HG03432 (cell line): ENCODE data around the gene GTF3C5.
"Not testable (repeated sequence)": the region's sequence is repeated elsewhere in the genome, so short reads cannot be mapped to it uniquely, and the experiment has no call there.

Source experiments
- ATAC-seq: cut with Tn5 transposase; IDR thresholded peaks from one replicate; pipeline ENCODE4 v1.9.1; 2021; ENCODE audit warnings: mild to moderate bottlenecking, moderate library complexity; ENCODE audit not compliant: unreplicated experiment

The GTF3C5 gene

GRCh38 chr9:133066181-133066983 lies 35.6 kb downstream of the GTF3C5 start:
- no peak for ATAC-seq

DNA sequence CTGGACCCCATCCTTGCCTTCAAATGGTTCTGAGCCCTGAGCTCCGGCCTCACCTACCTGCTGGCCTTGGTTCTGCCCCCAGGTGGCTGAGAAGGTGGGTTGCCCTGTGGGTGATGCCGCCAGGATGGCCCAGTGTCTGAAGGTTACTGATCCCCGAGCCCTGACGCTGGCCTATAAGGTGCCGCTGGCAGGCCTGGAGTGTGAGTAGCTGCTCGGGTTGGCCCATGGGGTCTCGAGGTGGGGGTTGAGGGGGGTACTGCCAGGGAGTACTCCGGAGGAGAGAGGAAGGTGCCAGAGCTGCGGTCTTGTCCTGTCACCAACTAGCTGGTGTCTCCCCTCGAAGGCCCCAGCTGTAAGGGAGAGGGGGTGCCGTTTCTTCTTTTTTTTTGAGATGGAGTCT lies 36.2 kb downstream of the GTF3C5 start:
- ATAC-seq, result no peak

GRCh38 chr9:133067813-133068212 lies 37.0 kb downstream of the GTF3C5 start:
- ATAC-seq, result no peak

GRCh38 chr9:133068431-133068830 lies 37.6 kb downstream of the GTF3C5 start:
- not testable (repeated sequence) for ATAC-seq

- not testable (repeated sequence) for ATAC-seq
Observed at GRCh38 chr9:133070500-133070961, 39.7 kb downstream of the GTF3C5 start.

DNA sequence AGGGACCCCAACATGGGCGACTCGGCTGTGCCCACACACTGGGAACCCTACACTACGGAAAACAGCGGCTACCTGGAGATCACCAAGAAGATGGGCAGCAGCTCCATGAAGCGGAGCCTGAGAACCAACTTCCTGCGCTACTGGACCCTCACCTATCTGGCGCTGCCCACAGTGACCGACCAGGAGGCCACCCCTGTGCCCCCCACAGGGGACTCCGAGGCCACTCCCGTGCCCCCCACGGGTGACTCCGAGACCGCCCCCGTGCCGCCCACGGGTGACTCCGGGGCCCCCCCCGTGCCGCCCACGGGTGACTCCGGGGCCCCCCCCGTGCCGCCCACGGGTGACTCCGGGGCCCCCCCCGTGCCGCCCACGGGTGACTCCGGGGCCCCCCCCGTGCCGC lies 40.2 kb downstream of the GTF3C5 start:
- not testable (repeated sequence) for ATAC-seq

DNA sequence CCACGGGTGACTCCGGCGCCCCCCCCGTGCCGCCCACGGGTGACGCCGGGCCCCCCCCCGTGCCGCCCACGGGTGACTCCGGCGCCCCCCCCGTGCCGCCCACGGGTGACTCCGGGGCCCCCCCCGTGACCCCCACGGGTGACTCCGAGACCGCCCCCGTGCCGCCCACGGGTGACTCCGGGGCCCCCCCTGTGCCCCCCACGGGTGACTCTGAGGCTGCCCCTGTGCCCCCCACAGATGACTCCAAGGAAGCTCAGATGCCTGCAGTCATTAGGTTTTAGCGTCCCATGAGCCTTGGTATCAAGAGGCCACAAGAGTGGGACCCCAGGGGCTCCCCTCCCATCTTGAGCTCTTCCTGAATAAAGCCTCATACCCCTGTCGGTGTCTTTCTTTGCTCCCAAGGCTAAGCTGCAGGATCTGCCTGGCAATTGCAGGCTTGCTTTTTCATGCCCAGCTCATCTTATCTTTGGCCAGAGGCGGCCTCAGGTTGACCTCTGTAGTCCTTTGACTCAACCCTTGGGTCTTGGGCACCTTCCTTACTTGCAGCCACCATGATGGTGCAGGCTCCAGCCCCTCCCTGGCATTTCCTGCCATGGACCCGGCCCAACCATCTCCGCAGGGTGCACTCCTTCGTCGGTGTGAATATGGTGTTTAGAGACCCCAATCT lies 40.8 kb downstream of the GTF3C5 start:
- ATAC-seq, result no peak

- ATAC-seq, result not testable (repeated sequence)
Observed at GRCh38 chr9:133072210-133072609, 41.4 kb downstream of the GTF3C5 start.

GRCh38 chr9:133073086-133074014 lies 42.6 kb downstream of the GTF3C5 start:
- no peak for ATAC-seq

DNA sequence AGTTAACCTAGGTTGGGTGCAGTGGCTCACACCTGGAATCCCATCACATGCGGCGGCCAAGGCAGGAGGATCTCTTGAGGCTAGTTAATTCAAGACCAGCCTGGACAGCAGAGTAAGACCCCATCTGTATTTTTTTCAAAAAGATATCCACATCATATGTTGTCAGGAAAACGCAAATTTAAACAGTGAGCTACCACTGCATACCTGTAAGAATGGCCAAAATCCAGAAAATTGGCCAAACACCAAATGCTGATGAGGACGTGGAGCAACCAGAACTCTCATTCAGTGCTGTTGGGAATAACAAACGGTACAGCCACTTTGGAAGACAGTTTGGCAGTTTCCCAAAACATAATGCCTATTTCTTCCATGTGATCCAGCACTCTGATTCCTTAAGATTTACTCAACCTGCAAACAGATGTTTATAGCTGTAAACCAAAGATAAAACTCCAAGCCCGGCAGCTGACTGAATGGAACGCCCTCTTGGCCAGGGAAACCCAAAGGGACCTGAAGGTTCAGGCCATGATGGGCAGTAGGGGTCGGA lies 43.4 kb downstream of the GTF3C5 start:
- no peak for ATAC-seq

DNA sequence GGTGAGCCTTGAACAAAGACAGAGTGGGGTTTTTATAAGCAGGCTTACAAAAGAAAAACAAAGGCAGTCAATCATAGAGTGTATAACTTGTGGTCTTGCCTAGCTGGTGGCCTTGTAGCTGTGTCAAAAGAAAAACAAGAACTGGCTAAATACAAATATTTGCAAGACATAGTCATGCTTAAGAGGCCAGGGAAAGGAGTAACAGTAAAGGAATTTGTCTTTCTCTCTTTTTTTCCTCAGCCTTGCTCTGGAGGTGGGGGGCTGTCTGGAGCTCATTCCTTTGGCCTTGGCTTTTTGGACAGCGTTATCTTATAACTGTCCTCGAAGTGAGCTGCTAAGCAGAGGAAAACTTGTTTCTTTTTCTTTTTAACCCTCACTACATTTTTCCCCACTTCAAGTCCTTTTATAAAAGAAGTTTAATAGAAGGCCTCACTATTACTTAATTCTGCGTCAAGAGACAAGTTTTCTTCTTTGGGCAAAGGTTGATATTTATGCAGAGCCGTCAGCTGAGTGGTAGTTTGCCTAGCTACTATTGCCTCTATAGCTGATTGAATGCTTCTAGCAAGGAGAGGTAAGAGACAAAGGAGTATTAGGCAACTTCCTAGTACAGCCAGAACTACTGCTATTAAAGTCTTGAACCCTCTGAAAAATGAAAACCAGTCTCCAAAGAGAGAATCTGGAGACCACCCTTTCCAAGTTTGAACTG lies 45.3 kb downstream of the GTF3C5 start:
- no peak for ATAC-seq

DNA sequence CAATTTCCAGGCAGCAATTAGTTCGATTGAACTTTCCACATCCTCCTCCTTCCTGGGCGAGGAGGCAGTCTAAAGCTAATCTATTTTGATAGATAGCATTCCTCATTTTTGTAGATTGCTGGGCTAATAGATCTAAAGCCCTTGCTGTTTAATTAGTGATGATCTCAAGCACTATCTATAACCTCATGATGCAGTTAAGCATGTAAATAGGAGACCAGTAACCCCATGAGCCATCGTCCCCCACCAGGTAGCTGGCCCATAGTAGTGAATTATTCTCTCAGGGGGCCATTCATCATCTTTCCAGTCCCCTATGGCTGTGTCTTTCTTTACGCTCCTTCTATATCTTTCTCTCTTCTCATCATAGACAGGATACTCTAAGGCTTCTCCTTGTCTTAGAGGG lies 45.9 kb downstream of the GTF3C5 start:
- ATAC-seq, result no peak

DNA sequence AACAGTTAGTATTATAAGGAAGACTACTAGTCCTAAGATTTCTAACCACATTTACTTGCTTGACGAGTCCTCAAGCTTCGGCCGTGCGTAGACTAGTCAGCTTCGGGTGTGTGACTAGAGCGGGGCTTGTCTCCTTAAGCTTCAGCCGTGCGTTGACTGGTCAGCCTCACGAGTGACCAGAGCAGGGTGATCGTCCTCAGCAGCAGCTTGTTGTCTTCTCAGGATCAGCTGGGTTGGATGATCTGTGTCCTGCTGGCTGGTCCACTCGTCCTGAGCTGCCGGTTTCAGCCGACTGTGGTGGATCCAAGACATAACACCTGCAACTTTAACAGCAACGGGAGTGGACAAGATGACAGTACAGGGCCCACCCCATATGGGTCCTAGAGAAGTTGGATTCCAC lies 47.7 kb downstream of the GTF3C5 start:
- no peak for ATAC-seq

GRCh38 chr9:133080161-133080560 lies 49.4 kb downstream of the GTF3C5 start:
- ATAC-seq, result no peak

DNA sequence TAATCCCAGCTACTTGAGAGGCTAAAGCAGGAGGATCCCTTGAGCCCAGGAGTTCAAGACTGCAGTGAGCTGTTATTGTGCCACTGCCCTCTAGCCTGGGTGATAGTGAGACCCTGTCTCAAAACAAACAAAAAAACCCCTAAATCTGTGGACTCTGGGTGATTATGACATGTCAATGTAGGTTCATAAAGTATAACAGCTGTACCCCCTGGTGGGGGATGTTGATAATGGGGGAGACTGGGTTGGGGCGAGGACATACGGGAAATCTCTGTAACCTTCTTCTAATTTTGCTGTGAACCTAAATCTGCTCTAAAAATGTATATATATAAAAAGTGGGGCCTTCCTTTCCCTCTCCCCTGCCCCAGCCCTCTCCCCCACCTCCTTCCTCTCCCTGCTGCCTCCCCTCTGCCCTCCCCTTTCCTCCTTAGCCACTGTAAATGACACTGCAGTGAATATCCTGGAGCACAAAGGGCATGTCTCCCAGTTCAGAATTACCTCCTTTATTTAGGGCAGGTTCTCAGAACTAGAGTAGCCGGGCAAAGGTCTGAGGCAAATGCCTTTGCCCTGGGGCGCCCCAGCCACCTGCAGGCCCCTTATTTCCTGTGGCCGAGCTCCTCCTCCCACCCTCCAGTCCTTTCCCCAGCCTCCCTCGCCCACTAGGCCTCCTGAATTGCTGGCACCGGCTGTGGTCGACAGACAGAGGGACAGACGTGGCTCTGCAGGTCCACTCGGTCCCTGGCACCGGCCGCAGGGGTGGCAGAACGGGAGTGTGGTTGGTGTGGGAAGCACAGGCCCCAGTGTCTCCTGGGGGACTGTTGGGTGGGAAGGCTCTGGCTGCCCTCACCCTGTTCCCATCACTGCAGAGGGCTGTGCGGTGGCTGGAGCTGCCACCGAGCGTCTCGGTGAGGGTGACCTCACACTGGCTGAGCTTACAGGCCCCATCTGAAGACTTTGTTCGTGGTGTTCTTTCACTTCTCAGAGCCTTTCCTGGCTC lies 50.3 kb downstream of the GTF3C5 start:
- not testable (repeated sequence) for ATAC-seq

- not testable (repeated sequence) for ATAC-seq
Observed at GRCh38 chr9:133081957-133082644, 51.3 kb downstream of the GTF3C5 start.

DNA sequence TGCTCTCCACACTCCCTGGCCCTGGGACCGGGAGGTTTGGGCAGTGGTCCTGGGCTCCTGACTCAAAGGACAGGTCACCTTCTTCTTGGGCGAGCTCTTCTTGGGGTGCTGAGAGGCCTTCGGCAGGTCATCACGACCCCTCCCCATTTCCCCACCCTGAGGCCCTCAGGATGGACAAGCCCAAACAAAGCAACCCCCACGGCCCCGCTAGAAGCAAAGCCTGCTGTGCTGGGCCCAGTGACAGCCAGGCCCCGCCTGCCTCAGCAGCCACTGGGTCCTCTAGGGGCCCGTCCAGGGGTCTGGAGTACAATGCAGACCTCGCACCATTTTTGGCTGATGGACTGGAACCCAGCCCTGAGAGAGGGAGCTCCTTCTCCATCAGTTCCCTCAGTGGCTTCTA lies 52.9 kb downstream of the GTF3C5 start:
- not testable (repeated sequence) for ATAC-seq

DNA sequence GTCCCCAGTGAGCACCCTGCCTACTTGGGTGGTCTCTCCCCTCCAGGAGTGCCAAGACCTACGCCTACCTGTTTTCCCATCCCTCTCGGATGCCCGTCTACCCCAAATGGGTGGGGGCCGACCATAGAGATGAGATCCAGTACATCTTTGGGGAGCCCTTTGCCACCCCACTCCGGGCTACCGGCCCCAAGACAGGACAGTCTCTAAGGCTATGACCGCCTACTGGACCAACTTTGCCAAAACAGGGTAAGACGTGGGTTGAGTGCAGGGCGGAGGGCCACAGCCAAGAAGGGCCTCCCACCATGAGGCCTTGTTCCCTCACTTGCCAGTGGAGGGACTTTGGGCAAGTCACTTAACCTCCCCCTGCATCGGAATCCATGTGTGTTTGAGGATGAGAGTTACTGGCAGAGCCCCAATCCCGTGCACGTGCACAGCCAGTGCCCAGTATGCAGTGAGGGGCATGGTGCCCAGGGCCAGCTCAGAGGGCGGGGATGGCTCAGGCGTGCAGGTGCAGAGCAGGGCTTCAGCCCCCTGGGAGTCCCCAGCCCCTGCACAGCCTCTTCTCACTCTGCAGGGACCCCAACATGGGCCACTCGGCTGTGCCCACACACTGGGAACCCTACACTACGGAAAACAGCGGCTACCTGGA lies 55.5 kb downstream of the GTF3C5 start:
- ATAC-seq, result not testable (repeated sequence)
